ENCODE data around the gene LIN28B. TPM values are rescaled to one million over a fixed set of nuclear protein-coding genes. Genes with fewer than 3 reads are reported as not detected.

Gene LIN28B
- total RNA-seq, 1 experiment from 2014 or later, result 0.25 TPM

DNA sequence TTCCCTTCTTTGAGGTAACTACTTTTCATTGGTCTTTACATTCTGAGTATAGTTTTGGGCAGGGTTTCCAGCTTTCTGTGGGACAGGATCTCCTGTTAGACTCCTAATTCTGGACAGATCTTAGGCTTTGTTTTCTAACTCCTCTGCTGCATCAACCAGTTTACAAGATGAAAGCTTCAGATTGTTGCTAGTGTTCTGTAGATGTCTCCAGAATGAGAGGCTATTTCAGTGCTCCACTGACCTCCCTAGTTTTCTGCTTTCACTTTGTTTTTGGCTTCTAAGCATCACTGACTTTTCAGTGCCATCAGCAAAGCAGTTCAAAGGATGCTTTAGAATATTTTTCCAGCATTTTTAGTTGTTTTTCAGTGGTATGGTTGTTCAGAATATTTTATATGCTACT, 101.4 kb downstream of the LIN28B start:
- no peaks in the 10 kb centered on the region for H3K9me2 ChIP-seq (ENCODE audit: insufficient read depth)
- H3K27me3 ChIP-seq (ENCODE audit: insufficient read depth, low read length), result no peaks in the 10 kb centered on the region
- H3K27ac ChIP-seq (ENCODE audit: low read depth, low read length), result no peak overlapping the region
- H3K4me2 ChIP-seq (ENCODE audit: low read length), result no peak overlapping the region
- intact Hi-C loops (cut with micrococcal nuclease), result no loop called here
- TF ChIP-seq RAD21 (IDR thresholded peaks at IDR 0.05; ENCODE audit: low read depth) (no peak), POLR2A (IDR thresholded peaks at IDR 0.05; ENCODE audit: borderline replicate concordance, extremely low read depth, insufficient read depth, insufficient read length) (no peak), EZH2 (IDR thresholded peaks at IDR 0.05) (no peak), ELF1 (IDR thresholded peaks at IDR 0.05; ENCODE audit: borderline replicate concordance, low read depth) (no peak), EZH2phosphoT487 (IDR thresholded peaks at IDR 0.05; ENCODE audit: borderline replicate concordance) (no peak), TCF7L2 (IDR thresholded peaks at IDR 0.05; ENCODE audit: borderline replicate concordance, extremely low read depth, insufficient read depth, insufficient read length) (no peak), YY1 (IDR thresholded peaks at IDR 0.05; ENCODE audit: extremely low read depth, insufficient replicate concordance, low read depth, low read length) (no peak), FOSL1 (IDR thresholded peaks at IDR 0.05; ENCODE audit: low read depth) (no peak), SP1 (IDR thresholded peaks at IDR 0.05; ENCODE audit: low read depth) (no peak), POLR2AphosphoS5 (IDR thresholded peaks at IDR 0.05; ENCODE audit: low read depth, low read length) (no peak), ZFX (IDR thresholded peaks at IDR 0.05) (no peak), JUND (IDR thresholded peaks at IDR 0.05) (no peak)
- TF ChIP-seq, protein P1, sequence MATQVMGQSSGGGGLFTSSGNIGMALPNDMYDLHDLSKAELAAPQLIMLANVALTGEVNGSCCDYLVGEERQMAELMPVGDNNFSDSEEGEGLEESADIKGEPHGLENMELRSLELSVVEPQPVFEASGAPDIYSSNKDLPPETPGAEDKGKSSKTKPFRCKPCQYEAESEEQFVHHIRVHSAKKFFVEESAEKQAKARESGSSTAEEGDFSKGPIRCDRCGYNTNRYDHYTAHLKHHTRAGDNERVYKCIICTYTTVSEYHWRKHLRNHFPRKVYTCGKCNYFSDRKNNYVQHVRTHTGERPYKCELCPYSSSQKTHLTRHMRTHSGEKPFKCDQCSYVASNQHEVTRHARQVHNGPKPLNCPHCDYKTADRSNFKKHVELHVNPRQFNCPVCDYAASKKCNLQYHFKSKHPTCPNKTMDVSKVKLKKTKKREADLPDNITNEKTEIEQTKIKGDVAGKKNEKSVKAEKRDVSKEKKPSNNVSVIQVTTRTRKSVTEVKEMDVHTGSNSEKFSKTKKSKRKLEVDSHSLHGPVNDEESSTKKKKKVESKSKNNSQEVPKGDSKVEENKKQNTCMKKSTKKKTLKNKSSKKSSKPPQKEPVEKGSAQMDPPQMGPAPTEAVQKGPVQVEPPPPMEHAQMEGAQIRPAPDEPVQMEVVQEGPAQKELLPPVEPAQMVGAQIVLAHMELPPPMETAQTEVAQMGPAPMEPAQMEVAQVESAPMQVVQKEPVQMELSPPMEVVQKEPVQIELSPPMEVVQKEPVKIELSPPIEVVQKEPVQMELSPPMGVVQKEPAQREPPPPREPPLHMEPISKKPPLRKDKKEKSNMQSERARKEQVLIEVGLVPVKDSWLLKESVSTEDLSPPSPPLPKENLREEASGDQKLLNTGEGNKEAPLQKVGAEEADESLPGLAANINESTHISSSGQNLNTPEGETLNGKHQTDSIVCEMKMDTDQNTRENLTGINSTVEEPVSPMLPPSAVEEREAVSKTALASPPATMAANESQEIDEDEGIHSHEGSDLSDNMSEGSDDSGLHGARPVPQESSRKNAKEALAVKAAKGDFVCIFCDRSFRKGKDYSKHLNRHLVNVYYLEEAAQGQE (IDR thresholded peaks at IDR 0.05; ENCODE audit: low read depth), result no peak
- TF ChIP-seq, protein P2, sequence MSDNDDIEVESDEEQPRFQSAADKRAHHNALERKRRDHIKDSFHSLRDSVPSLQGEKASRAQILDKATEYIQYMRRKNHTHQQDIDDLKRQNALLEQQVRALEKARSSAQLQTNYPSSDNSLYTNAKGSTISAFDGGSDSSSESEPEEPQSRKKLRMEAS (IDR thresholded peaks at IDR 0.05), result no peak
- TF ChIP-seq, protein P3, sequence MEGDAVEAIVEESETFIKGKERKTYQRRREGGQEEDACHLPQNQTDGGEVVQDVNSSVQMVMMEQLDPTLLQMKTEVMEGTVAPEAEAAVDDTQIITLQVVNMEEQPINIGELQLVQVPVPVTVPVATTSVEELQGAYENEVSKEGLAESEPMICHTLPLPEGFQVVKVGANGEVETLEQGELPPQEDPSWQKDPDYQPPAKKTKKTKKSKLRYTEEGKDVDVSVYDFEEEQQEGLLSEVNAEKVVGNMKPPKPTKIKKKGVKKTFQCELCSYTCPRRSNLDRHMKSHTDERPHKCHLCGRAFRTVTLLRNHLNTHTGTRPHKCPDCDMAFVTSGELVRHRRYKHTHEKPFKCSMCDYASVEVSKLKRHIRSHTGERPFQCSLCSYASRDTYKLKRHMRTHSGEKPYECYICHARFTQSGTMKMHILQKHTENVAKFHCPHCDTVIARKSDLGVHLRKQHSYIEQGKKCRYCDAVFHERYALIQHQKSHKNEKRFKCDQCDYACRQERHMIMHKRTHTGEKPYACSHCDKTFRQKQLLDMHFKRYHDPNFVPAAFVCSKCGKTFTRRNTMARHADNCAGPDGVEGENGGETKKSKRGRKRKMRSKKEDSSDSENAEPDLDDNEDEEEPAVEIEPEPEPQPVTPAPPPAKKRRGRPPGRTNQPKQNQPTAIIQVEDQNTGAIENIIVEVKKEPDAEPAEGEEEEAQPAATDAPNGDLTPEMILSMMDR (IDR thresholded peaks at IDR 0.05 in 2 of 3, conservative IDR thresholded peaks at IDR 0.05 in 1 of 3; ENCODE audit: borderline replicate concordance in 1 of 3, insufficient read depth in 1 of 3, low read depth in 2 of 3, low read length in 2 of 3), result no peak
- H3K4me3 ChIP-seq (replicated peaks in 1 of 2; ENCODE audit: low read depth in 1 of 2, low read length in 2 of 2), result no peak overlapping the region
- BruUV-seq (replicated peaks), result no TSS peak
- H3K79me2 ChIP-seq (ENCODE audit: insufficient read depth, low read length), result no peaks in the 10 kb centered on the region
- H3K9me3 ChIP-seq (ENCODE audit: control insufficient read depth in 1 of 2, insufficient read depth in 1 of 2, low read depth in 1 of 2, low read length in 2 of 2), result no peaks in the 10 kb centered on the region
- no peaks in the 10 kb centered on the region for H3K4me1 ChIP-seq (ENCODE audit: control insufficient read depth in 1 of 2, insufficient read depth in 2 of 2, low read length in 2 of 2)
- no peak for DNase-seq (ENCODE audit: low read depth, low spot score)
- H3K36me3 ChIP-seq (ENCODE audit: control insufficient read depth in 1 of 2, insufficient read depth in 2 of 2, low read length in 2 of 2), result no peaks in the 10 kb centered on the region
- ChIA-PET POLR2A (no interaction called here), RAD21 (ENCODE audit: low non-redundant PET in 1 of 2, low total read pairs in 2 of 2, uncharacterized antibody in 2 of 2, unreplicated experiment in 2 of 2) (no interaction called here), CTCF (no interaction called here)
- H3K9ac ChIP-seq (ENCODE audit: low read length), result no peak overlapping the region
- H2AFZ ChIP-seq (ENCODE audit: low read depth, low read length, poor library complexity, severe bottlenecking), result no peak overlapping the region
- no peaks in the 10 kb centered on the region for H4K20me1 ChIP-seq (ENCODE audit: insufficient read depth)
- no peak for ATAC-seq

All from HCT116 (cell line).